ENCODE measurements around the gene IGFBPL1. TPM values are rescaled to one million over a fixed set of nuclear protein-coding genes. Genes with fewer than 3 reads are reported as not detected.
"Not testable (repeated sequence)": the region's sequence is repeated elsewhere in the genome, so short reads cannot be mapped to it uniquely, and the experiment has no call there.

The IGFBPL1 gene, protein sequence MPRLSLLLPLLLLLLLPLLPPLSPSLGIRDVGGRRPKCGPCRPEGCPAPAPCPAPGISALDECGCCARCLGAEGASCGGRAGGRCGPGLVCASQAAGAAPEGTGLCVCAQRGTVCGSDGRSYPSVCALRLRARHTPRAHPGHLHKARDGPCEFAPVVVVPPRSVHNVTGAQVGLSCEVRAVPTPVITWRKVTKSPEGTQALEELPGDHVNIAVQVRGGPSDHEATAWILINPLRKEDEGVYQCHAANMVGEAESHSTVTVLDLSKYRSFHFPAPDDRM
- total RNA-seq (1 to 10 TPM in 1 of 6 donors, under 1 TPM in 5; 0.12 to 1.1 (median 0.72) TPM), polyA plus RNA-seq (1 to 10 TPM in 1 of 2 donors, under 1 TPM in 1; 0.42 to 2.2 TPM)

DNA sequence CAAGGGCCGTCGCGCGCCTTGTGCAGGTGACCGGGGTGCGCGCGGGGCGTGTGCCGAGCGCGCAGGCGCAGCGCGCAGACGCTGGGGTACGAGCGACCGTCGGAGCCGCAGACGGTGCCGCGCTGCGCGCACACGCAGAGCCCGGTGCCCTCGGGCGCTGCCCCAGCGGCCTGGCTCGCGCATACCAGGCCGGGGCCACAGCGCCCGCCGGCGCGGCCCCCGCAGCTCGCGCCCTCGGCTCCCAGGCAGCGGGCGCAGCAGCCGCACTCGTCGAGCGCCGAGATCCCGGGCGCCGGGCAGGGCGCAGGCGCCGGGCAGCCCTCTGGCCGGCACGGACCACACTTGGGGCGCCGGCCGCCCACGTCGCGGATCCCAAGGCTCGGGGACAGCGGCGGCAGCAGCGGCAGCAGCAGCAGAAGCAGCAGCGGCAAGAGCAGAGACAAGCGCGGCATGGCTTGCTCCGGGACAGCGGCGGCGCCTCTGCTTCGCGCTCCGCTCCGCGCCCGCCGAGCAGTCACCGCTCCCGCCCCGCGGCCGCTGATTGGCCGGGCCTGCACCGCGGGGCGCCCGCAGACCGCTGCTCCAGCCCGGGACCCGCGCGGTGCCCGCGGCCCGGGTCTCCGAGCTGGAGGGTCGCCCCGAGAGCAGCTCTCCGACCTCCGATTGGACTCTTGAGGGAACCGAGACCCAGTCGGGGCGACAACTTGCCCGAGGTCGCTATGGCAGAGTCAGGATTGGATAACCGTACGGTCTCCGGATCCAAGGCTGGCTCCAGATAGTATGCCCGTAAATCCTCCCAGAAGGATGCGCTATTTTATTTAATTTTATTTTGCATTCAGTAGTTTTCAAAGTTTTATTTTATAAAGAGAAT is at the start of gene IGFBPL1:
TSS of gene IGFBPL1 (minus strand) at position 482 of the 871 bp plus-strand sequence. CDS start at position 452, 30 bp downstream.
- Histone ChIP-seq H3K27me3 (no peaks in the 10 kb centered on the region), H3K27ac (no peak within 1 kb of the TSS), H3K4me3 (peak within 1 kb of the TSS; percentile 7 to 48 (median 25)), H3K4me1 (no peaks in the 10 kb centered on the region), H3K36me3 (no peaks in the 10 kb centered on the region), H3K9me3 (no peaks in the 10 kb centered on the region)
- 1 to 2% methylated on average over 80 to 115 of the region's 115 CpGs for WGBS, 2 donors
- no peak for FAIRE-seq
- TF ChIP-seq, protein P1, sequence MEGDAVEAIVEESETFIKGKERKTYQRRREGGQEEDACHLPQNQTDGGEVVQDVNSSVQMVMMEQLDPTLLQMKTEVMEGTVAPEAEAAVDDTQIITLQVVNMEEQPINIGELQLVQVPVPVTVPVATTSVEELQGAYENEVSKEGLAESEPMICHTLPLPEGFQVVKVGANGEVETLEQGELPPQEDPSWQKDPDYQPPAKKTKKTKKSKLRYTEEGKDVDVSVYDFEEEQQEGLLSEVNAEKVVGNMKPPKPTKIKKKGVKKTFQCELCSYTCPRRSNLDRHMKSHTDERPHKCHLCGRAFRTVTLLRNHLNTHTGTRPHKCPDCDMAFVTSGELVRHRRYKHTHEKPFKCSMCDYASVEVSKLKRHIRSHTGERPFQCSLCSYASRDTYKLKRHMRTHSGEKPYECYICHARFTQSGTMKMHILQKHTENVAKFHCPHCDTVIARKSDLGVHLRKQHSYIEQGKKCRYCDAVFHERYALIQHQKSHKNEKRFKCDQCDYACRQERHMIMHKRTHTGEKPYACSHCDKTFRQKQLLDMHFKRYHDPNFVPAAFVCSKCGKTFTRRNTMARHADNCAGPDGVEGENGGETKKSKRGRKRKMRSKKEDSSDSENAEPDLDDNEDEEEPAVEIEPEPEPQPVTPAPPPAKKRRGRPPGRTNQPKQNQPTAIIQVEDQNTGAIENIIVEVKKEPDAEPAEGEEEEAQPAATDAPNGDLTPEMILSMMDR (IDR thresholded peaks at IDR 0.05), result no peak
- intact Hi-C loops (cut with DNase I), result no loop called here
- DNase-seq, result peak in 2 of 6 donors; percentile 30 to 76
- ATAC-seq, result peak; percentile 66 to 88 (median 82)

- ATAC-seq, result peak in 2 of 4 donors; percentile 40 to 57
- not testable (repeated sequence) for H3K36me3 ChIP-seq
Observed at GRCh38 chr9:38472583-38473249, 48.5 kb upstream of the IGFBPL1 start.

DNA sequence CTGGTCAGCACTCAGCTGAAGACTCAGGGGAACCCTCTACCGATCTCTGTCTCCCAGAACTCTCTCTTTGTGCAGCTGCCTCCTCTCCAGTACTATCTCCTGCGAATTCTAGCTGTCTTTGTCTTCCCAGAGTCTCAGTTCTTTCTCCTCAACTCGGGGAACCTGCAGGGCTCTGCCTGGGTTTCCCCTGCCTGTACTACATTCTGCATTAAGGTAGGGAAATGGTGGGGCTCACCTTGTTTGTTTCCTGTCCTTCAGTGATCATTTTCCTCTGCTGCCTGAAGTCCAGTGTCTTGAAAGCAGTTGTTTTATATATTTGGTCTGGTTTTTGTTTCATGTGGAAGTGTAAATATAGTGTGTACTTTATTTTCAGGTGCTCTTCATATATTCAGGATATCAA is 43.1 kb upstream of the IGFBPL1 start:
- TF ChIP-seq, protein P1 (IDR thresholded peaks at IDR 0.05), result no peak
- intact Hi-C loops (cut with DNase I), result no loop called here
- Histone ChIP-seq H3K36me3 (no peaks in the 10 kb centered on the region), H3K27ac (no peak overlapping the region), H3K9me3 (no peaks in the 10 kb centered on the region), H3K4me3 (no peak overlapping the region), H3K4me1 (no peaks in the 10 kb centered on the region), H3K27me3 (no peaks in the 10 kb centered on the region)
- no peak for DNase-seq
- FAIRE-seq, result no peak
- no peak for ATAC-seq
- 33 to 36% methylated on average over 3 of the region's 3 CpGs for WGBS, 2 donors

More at GRCh38 chr9:38472583-38473249, 48.5 kb upstream of the IGFBPL1 start:
- FAIRE-seq; H3K4me1 ChIP-seq; DNase-seq; intact Hi-C loops (cut with DNase I); H3K4me3 ChIP-seq; H3K27me3 ChIP-seq; H3K9me3 ChIP-seq: not testable (repeated sequence)
- peak overlapping the region in 1 of 4 donors; percentile 28 for H3K27ac ChIP-seq
- WGBS, 2 donors, result 27 to 32% methylated on average over 2 of the region's 2 CpGs

GRCh38 chr9:38453835-38454234 is 29.6 kb upstream of the IGFBPL1 start:
- ATAC-seq (no peak), DNase-seq (no peak), FAIRE-seq (no peak)
- no peaks in the 10 kb centered on the region for H3K36me3 ChIP-seq
- H3K4me3 ChIP-seq, result no peak overlapping the region
- no peaks in the 10 kb centered on the region for H3K27me3 ChIP-seq
- no peak overlapping the region for H3K27ac ChIP-seq
- TF ChIP-seq, protein P1 (IDR thresholded peaks at IDR 0.05), result no peak
- 61 to 82% methylated on average over 3 of the region's 3 CpGs for WGBS, 2 donors
- no peaks in the 10 kb centered on the region for H3K9me3 ChIP-seq
- H3K4me1 ChIP-seq, result no peaks in the 10 kb centered on the region
- intact Hi-C loops (cut with DNase I), result no loop called here

- Histone ChIP-seq H3K4me1 (no peaks in the 10 kb centered on the region), H3K27ac (no peak overlapping the region), H3K36me3 (no peaks in the 10 kb centered on the region), H3K9me3 (no peaks in the 10 kb centered on the region), H3K27me3 (no peaks in the 10 kb centered on the region), H3K4me3 (no peak overlapping the region)
- TF ChIP-seq, protein P1 (IDR thresholded peaks at IDR 0.05), result no peak
- FAIRE-seq, result no peak
- intact Hi-C loops (cut with DNase I), result no loop called here
- no peak for ATAC-seq
- no peak for DNase-seq
Observed at GRCh38 chr9:38451162-38451561, 26.9 kb upstream of the IGFBPL1 start.
